ENCODE data around the gene PIEZO2. TPM values are rescaled to one million over a fixed set of nuclear protein-coding genes. Genes with fewer than 3 reads are reported as not detected.

Gene PIEZO2
- total and polyA plus RNA-seq, 10 donors, result 0.42 to 13.0 (median 8.0) TPM

DNA sequence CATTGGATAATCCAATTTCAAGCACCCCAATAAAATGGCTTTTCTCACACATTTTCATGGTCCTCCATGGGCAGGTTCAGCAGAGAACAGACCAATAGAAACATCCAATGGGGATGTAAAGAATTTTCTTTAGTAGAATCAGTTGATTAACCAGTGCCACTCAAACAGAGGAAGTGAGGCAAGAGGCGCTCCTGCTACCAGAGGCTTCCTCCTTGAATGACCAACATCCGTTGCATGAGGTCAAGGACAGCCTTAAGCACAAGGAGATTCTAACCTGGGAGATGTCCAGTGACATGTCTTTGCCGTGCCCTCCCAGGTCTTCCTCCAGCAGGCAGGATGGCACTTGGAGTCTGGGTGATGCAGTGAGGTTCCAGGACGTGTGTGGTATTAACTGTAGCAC, 146.6 kb downstream of the PIEZO2 start:
- TF ChIP-seq POLR2A (IDR thresholded peaks at IDR 0.05) (no peak), POLR2AphosphoS5 (IDR thresholded peaks at IDR 0.05) (no peak), CTCF (IDR thresholded peaks at IDR 0.05 in 8 of 11, conservative IDR thresholded peaks at IDR 0.05 in 3 of 11) (no peak)
- peak overlapping the region in 1 of 8 donors; percentile 1 for H3K27ac ChIP-seq
- 28 to 57% (median 51%) methylated on average over 4 of the region's 4 CpGs for WGBS, 5 donors
- H3K9me3 ChIP-seq, result peaks cover 0 to 11% (median 5%) of the 10 kb centered on the region in 8 donors
- no peaks in the 10 kb centered on the region for H3K36me3 ChIP-seq
- no peak for DNase-seq
- peaks cover 0 to 6% (median 0%) of the 10 kb centered on the region in 6 donors for H3K4me1 ChIP-seq
- no peak overlapping the region for H3K4me3 ChIP-seq
- intact Hi-C loops (cut with DNase I; ENCODE audit: low total_unique reads), result no loop called here
- H3K27me3 ChIP-seq (replicated peaks in 1 of 7), result no peaks in the 10 kb centered on the region

GRCh38 chr18:11002277-11002676, 147.1 kb downstream of the PIEZO2 start:
- TF ChIP-seq POLR2AphosphoS5 (IDR thresholded peaks at IDR 0.05) (no peak), CTCF (IDR thresholded peaks at IDR 0.05 in 8 of 11, conservative IDR thresholded peaks at IDR 0.05 in 3 of 11) (no peak), POLR2A (IDR thresholded peaks at IDR 0.05) (no peak)
- no peaks in the 10 kb centered on the region for H3K36me3 ChIP-seq
- H3K27me3 ChIP-seq (replicated peaks in 1 of 7), result no peaks in the 10 kb centered on the region
- peaks cover 0 to 17% (median 10%) of the 10 kb centered on the region in 8 donors for H3K9me3 ChIP-seq
- H3K27ac ChIP-seq, result peak overlapping the region in 1 of 8 donors; percentile 1
- H3K4me3 ChIP-seq, result no peak overlapping the region
- H3K4me1 ChIP-seq, result peaks cover 0 to 6% (median 0%) of the 10 kb centered on the region in 6 donors
- DNase-seq, result no peak
- 85 to 96% (median 87%) methylated on average over 1 of the region's 1 CpG for WGBS, 5 donors
- intact Hi-C loops (cut with DNase I; ENCODE audit: low total_unique reads), result no loop called here

DNA sequence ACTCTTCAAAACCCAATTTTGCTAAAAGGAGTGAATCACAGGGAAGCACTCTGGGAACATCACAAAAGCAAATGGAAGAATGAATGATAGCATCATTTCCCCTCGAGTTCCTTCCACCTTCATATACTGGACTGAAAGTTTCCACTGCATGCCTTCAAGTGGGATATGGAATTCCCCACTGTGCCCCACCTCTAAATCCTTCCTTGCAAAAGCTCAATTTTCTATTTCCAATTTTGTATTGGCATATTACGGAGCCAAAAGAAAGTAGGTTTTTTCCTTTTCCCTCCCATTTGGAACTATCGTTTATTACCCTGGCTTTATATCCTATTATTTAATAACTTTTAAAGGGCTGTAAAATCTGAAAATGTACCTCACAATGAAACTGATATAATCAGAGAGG, 149.3 kb downstream of the PIEZO2 start:
- H3K36me3 ChIP-seq, result no peaks in the 10 kb centered on the region
- no peak for TF ChIP-seq POLR2AphosphoS5 (IDR thresholded peaks at IDR 0.05)
- H3K27ac ChIP-seq, result no peak overlapping the region
- H3K4me1 ChIP-seq, result peaks cover 0 to 6% (median 0%) of the 10 kb centered on the region in 6 donors
- DNase-seq, result no peak
- 70 to 86% (median 77%) methylated on average over 3 of the region's 3 CpGs for WGBS, 5 donors
- H3K9me3 ChIP-seq, result peaks cover 0 to 21% (median 18%) of the 10 kb centered on the region in 8 donors
- no peak overlapping the region for H3K4me3 ChIP-seq
- intact Hi-C loops (cut with DNase I; ENCODE audit: low total_unique reads), result no loop called here
- no peaks in the 10 kb centered on the region for H3K27me3 ChIP-seq (replicated peaks in 1 of 7)

GRCh38 chr18:10997885-10998284, 151.5 kb downstream of the PIEZO2 start:
- 65 to 71% (median 69%) methylated on average over 1 of the region's 1 CpG for WGBS, 5 donors

More at GRCh38 chr18:10997885-10998284, 151.5 kb downstream of the PIEZO2 start:
- Histone ChIP-seq H3K27ac (no peak overlapping the region), H3K4me1 (peaks cover 0 to 6% (median 0%) of the 10 kb centered on the region in 6 donors), H3K36me3 (no peaks in the 10 kb centered on the region), H3K27me3 (replicated peaks in 1 of 7) (no peaks in the 10 kb centered on the region), H3K9me3 (peaks cover 0 to 39% (median 18%) of the 10 kb centered on the region in 8 donors), H3K4me3 (no peak overlapping the region)
- no peak for DNase-seq
- intact Hi-C loops (cut with DNase I; ENCODE audit: low total_unique reads), result no loop called here
- no peak for TF ChIP-seq CTCF (IDR thresholded peaks at IDR 0.05 in 8 of 11, conservative IDR thresholded peaks at IDR 0.05 in 3 of 11)
- no peak for TF ChIP-seq POLR2A (IDR thresholded peaks at IDR 0.05)
- no peak for TF ChIP-seq POLR2AphosphoS5 (IDR thresholded peaks at IDR 0.05)

Measured in spleen (tissue), 11 donors.